HG02840 (cell line): ENCODE results near the gene COL21A1.
"Not testable (repeated sequence)": the region's sequence is repeated elsewhere in the genome, so short reads cannot be mapped to it uniquely, and the experiment has no call there.

Experiments
- ATAC-seq: cut with Tn5 transposase; IDR thresholded peaks from one replicate; pipeline ENCODE4 v1.9.1; 2021; ENCODE audit warnings: mild to moderate bottlenecking, moderate library complexity, moderate number of reproducible peaks; ENCODE audit not compliant: unreplicated experiment, low FRiP score

Gene COL21A1

DNA sequence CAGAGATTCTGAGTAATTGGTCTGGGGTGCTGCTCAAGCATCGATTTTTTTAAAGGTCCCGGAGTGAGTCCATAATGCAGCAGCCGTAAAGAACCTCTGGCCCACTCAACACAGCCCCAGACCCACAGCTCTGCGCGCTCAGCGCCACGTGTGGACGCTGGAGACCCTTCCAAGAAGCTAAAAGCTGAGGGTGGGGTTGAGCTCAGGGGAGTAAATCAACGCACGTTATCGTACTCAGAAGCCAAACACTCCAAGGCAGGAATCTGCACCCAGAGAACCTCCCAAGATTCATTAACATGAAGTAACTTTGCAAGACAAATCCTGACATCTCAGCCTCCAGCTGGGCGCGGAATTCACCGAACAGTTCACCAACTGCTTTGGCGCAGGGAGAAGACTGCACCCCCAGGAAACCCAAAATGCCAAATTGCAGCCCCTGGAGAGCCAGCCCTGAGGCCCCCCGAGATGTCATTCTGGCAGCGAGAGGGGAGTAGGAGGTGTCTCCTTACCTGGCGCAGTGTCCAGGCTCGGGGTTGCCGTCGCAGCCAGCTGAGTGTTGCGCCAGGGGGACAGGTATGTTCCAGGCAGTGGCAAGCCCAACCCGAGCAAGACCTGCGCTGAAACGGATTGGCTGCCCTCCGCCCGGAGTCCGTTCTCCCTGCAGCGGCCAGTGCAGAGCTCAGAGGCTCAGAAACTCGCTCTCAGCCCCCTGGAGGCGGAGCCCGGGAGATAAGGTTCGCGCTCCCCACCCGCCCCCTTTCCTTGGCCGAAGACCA is at the start of gene COL21A1:
Gene COL21A1, minus strand, starts transcription at position 700 of the 773 bp plus-strand sequence. CDS start 64,962 bp downstream, outside the sequence.
- no peak for ATAC-seq

DNA sequence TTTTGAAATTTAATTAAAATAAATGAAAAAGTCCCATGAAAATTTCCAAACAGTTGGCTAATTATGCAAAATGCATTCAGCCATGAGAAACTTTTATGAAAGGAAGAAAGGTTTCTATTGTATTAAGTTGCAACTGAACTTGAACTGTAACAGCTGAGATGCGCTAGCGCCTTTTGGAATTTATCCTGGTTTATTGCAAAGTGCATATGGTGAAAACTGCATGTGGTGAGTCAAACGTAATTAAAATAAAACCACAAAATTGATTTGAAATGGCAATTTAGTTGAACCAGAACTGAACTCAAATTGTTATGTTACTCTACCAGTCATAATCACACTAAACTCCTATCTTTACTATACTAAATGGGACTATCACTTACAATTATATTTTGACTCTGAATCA is 46.4 kb upstream of the COL21A1 start:
- no peak for ATAC-seq

DNA sequence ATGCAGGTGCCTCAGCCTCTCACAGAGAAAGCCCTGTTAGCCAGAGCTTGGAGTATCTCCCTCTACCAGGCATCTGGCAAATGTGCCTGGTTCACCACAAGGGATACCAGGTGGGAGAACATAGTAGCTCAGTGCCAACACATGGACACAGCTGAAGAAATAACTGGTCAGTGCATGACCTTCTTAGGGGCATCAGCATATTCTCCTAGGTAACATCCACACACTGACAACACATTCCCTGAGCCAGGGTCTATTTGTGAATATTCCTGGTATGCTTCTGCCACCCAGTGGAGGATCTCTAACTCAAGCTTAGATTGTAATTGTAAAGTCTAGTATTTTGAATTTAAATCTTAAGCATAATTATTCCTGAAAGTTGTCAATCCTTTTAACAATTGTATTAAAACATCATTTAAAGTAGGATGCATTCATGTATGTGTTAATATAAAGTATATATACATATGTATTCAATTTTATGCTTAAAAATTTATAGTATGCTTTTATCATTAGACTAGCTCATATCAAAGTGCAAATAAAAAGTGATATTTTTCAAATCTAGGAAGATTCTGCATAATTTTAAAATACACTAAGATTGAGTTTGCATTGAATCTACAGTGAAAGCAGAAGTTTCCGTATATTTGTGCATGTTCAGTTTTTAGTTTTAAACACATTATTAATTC is 45.3 kb upstream of the COL21A1 start:
- ATAC-seq, result no peak

DNA sequence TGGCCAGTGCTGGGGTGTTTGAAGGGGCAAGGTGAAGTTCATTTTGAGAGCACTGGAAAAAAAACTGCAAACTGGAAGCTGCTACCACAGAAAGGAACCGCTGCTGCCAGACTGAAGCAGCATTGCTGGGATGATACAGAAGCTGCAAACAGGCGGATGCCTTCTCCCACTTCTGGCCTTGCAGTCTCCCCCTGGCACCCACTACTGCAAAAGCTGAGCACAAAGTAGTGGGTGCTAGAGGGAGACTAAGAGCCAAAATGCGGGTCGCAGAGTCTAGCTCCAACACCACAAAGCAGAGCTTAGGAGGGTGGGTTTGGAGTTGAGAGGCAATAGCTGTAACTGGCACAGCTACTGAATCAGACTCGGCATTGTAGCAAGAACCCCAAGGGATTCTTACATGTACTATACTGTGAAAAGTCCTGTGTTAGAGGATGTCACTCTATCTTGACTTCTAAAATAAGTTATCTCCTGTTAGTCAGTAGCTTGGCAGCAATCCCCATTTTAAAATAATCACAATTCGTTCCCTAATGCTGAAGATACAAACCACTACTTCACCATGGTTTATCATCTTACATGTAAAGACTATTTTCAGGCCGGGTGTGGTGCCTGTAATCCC is 44.0 kb upstream of the COL21A1 start:
- no peak for ATAC-seq

DNA sequence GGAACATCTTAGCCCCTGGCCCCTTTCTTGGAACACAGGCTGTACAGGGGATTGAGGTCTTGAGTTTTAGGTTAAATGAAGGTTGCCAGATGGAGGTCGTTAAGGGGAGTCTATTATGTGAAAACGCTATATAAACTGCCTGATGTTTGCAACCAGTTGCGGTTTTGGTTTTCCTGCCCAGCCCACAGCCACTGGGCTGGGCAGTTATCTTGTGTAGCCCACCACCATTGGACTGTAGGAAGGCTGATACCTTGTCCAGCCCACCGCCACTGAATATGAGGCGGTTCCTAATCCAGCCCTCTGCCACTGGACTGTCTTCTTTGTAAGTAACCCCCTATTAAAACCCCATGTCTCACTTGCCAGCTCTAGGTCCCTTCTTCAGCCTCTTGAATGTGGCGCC is 42.3 kb upstream of the COL21A1 start:
- ATAC-seq, result no peak

DNA sequence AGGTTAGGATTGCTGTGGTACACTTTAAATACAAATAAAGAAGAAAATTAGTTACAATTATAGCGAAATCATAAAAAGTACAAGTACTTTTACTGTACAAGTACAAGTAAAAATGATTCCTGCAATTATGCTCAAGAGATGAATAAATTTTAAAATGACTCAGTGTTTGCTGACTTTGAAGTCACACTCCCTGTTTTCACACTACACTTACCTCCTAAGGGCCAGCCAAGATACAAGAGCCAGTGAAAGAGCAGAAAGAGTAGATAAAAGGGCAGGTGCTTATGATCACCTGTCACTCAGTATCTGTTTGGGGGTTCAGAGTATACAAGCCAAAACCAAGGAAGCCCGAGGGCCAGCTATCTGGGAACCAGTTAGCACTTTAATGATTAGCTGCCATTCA is 41.0 kb upstream of the COL21A1 start:
- no peak for ATAC-seq

DNA sequence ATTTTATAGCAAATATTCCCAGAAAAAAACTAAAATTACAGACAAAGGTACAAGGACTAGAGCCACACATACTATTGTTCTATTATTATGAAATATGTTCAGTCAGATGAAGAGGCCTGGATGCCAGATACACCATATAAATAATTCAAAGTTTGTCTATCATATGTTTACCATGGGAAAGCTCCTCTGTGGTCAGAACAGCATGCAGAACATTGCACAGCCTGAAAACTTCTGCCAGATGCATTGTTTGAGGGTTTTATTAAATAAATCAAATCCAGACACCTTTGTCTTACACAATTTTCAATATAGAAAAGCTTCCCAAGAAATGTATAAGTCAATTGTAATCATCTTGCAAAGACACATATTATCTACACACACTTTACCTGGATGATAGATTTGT is 35.0 kb upstream of the COL21A1 start:
- no peak for ATAC-seq

DNA sequence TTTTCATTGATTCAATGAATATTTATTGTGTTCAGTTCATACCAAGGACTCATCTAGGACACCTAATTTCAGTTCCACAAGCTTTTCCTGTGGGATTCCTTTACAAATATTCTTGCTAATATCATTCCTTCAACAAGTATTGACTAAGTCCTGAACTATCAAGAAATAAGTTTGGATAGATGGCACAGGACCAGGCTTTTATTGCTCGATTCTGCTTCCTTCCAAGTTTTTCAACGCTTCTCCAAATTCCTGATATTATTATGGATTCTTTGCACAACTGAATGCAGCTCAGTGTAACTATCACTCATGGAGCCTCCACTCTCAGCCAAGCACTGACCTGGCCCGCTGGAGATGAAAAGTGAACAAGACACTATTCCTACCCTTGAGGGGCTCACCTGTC is 32.7 kb upstream of the COL21A1 start:
- no peak for ATAC-seq

DNA sequence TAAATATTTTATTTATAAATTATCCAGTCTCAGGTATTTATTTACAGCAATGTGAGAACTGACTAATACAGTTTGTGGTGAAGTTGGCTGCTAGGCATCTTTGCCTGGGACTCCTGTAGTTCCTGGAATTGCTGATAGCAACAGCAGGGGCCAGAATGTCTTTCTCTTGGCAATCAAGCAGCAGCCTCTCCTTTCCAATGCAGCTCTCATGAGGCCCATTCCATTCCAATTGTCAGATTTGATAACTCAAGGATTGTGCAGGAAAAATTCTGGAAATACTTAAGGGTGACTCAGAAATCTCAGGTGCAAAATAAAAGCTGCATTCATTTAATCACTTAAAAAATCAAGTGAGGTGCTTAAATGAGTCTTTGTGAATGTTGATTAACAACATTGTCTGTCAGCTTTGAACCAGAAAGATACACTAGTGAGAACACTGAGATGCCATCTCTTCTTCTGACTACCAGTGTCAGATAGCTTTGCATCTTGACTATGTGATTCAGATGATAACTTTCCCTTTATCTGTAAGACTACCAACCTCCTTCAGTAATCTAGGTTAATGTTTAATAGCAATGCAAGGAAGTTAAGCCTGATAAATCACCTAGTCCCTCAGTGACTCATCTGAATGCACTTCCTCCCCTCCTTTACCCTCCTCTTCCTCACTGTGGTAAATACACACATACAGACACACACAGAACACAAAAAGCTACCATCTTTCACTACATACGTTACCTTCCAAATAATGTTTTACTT is 32.1 kb upstream of the COL21A1 start:
- no peak for ATAC-seq

DNA sequence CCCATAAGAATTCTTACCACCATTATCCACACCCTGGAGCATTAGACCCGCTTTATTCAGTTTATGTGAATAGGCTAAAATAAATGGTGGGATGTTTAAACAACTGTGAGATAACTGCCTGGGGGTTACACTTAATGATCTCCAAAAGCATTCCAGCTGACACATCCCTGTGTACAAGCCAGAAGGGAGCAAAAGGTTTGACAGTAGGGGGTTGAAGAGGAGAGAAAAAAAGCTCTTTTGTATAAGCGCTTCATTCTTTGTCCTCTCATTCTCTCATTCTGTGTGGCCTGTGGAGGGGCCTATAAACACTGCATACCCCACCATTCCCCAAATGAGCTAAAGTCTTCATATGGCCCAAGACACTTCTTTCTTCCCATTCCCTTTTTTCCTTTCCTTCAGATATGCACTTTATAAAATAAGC is 30.8 kb upstream of the COL21A1 start:
- ATAC-seq, result no peak

DNA sequence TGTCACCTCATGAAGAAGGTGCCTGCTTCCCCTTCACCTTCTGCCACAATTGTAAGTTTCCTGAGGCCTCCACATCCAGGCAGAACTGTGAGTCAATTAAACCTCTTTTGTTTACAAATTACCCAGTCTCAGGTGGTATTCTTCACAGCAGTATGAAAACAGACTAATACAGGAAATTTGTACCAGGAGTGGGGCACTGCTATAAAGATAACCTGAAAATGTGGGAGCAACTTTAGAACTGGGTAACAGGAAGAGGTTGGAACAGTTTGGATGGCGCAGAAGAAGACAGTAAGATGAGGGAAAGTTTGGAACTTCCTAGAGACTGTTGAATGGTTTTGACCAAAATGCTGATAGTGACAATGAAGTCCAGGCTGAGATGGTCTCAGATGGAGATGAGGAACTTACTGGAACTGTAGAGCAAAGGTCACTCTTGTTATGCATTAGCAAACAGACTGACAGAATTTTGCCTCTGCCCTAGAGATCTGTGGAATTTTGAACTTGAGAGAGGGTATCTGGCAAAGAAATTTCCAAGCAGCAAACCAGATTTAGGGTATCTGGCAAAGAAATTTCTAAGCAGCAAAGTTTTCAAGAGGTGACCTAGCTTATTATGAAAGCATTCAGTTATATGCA is 23.5 kb upstream of the COL21A1 start:
- no peak for ATAC-seq

DNA sequence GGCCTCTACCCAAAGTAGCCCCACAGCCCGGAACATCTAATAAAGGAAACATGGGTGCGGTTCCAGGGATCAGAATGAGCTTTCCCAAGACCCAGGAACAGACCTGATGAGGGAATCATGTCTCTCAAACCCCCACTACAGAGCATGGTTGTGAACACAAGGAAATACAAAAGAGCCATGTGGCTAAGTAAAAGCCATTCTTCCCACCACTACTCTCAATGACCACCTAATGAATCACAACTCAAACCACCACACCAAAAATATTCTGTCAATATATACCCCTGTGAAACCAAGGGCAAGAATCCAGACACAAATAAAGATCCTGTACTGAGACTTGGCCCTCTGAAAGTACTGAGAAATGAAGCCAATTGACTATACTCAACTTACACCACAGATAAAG is 20.9 kb upstream of the COL21A1 start:
- ATAC-seq, result no peak

DNA sequence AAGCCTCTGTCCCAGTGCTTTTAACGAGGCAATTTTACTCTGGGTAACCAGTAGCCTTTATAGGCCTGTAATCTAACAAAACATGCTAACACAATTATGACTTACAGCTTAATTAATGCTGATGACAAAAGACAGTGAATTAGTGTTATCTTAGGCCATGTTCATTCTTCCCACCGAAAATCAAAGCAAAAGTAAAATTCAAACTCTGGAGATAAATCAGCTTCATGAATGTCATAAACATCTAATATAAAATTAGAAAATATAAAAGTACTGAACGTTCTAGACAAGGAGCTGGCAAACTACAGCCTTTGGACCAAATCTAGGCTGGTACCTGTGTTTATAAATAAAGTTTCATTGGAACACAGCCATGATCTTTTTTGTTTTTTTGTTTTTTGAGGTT is 18.6 kb upstream of the COL21A1 start:
- no peak for ATAC-seq

DNA sequence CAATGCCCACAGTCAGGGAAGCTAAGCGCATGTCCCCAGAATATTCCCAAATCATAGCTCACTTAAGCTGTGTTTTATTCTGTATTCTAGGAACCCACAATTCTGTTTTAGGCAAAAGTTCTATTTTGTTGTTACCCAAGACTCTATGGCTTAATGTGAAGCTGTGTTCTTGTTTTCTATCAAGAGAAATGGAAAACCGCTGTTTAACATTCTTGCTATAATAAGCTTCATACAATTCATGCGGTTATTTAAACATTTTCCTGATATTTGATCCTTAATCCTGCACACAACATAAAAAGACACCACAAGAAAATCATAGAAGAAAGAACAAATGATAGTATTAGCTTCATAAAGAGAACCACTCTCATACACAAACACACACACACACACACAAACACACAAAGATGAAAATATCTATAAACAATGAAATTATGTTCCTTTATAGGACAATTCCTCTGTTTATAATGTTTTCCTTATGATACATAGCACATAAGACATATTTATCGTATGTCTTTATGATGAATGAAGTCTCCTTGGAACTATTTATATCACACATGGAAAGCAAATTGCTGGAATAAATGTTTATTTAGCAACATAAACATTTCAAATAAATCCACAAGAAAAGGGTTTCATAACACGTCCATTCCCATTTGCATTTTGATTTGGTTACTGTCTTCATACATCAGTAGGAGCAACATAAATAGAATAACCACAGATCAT is 16.4 kb upstream of the COL21A1 start:
- ATAC-seq, result no peak

DNA sequence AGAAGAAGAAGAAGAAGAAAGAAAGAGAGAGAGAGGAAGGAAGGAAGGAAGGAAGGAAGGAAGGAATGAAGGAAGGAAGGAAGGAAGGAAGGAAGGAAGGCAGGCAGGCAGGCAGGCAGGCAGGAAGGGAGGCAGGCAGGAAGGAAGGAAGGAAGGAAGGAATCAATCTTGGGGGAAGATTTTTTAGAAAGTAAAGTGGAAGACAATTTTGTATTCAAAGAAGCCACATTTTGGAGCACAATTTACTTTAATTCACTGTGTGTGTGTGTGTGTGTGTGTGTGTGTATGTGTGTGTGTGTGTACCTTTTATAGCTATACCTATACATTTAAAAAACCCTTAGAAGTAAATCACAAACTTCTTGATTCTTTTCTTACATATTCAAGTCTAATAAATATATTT is 13.2 kb upstream of the COL21A1 start:
- ATAC-seq, result not testable (repeated sequence)

DNA sequence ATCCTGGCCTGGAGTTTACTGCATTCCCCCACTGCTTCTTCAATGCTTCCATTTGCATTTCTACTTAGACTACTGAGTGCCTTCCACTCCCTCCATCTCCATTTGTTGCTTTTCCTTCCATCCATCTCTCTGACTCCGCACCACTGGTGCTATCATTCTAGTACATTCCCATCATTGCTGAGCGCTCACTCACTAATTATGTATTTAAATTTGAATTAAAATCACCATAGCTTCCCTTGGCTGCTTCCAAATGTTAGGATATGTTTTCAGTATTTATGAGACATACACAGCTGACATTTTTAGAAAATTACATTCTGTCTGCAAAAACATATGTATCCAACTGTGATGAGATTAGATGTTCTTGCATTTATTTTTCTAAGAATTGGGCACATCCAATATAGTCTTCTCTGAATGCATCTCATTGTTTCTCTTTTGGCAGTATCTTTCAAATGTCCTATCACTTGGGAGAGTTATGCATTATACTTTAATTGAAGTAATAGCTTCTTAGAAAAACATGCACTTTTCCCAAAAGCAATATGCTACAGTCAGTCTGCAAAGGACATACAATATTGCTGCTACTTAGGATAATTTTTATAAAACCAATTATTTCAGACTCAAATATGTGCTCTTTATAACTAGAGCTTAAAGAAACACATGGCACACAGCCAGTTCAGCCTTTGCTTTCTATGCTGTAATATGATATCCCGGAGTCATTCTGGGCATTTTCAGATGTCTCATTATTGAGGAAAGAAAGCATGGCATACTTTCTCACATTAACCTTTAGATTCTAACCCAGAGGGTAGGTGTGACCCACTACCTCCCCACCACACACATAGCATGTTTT is 12.1 kb upstream of the COL21A1 start:
- ATAC-seq, result no peak

DNA sequence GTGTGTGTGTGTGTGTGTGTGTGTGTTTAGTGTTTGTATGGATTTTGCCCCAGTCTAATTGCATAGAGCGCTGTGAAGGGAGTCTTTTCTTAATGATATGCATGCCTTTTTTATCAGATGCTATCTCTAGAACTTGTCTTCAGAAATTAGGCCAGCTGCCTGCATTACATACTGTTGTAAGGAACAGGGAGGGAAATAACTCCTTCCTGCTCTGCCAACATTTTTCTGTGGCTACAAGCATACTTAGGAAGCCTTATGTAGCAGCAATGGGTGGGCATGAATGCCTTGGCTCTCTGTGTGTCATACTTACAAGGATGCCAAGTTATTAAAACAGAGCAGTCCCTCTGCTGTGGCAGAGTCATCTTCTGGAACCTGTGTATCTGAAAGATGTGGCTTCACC is 8.0 kb upstream of the COL21A1 start:
- ATAC-seq, result no peak

DNA sequence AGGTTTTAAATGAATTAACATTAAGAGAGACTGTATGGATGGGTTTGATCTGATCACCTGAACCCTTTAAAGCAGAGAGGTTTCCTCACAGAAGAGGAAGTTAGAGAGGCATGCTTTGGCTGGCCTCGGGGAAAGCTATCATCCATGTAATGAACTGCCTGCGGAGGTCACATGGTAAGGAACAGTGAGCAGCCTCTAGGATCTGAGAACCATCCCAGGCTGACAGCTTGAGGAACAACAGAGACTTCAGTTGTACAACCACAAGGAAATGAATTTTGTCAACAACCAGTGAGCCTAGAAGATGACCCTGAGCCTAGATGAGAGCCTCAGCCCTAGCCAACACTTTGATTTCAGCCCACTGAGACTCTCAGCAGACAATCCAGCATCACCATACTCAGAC is 2.9 kb upstream of the COL21A1 start:
- ATAC-seq, result no peak

DNA sequence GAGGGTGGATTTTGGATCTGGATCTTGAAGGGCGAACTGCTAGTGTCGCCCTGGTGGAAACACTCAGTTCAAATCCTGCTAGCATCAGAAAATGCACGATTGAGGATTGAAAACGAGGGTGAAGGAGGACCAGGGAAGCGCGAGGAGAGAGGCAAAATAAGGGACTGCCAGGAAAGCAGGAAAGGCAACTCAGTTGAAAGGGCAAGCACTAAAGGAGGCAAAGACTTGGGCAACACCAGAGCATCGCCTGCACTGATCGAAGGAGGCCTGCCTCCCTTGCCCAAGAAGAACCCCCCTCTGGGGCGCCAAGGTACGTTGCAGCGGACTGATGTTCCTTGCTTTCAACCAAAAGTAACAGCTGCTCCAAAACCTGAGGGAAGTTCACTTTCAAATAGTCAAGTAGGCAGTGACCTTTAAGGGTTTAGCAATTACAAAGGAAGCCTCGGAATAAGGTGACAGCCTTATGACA is 308 bp upstream of the COL21A1 start:
- ATAC-seq, result no peak
